G401 (cell line): ENCODE measurements around the gene S100A16. TPM values are rescaled to one million over a fixed set of nuclear protein-coding genes. Genes with fewer than 3 reads are reported as not detected.

Experiments
- DNase-seq: peaks from one replicate; pipeline ENCODE4 v3.0.0-alpha.2; 2015; ENCODE audit warnings: low spot score
- in situ Hi-C: cut with HindIII; loops from 2 replicates; pipeline ENCODE4 v1.10.0; 2016; ENCODE audit warnings: low sequenced_read_pairs, mixed read lengths
- total RNA-seq: library from RNA; depleted of rRNA; stranded (reverse); fragments of >200 nt; shearing (Covaris generic); gene quantifications from 2 replicates; pipeline ENCODE4 v1.2.3, GENCODE V29; 2014

S100A16 gene
- total RNA-seq, 1 experiment from 2014 or later = 81.9 TPM

- in situ Hi-C loops = no loop called here
- DNase-seq = no peak
These were observed 10.2 kb upstream of the S100A16 start for GRCh38 chr1:153623101-153623500.

DNA sequence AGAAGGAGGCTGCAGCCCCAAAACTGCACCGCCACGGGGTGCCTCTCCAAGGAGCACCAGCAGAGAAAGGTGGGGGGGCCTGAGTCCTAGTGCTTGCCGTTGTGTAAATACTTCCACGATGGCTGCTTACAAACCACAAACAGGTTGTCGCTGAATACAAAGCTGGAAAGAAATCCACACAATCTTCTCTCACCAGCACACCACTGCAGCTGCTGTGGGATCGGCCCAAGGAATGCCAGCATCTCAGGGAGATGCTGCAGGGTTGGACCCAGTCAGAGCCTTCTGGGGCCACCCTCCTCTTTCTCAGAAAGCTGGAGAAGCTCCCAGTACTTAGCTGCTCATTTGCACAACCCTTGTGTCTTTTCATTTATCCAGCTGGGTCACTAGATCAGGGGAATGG, 6.2 kb upstream of the S100A16 start:
- in situ Hi-C loops = no loop called here
- DNase-seq = no peak

- in situ Hi-C loops = no loop called here
- DNase-seq = no peak
These were observed 4.7 kb upstream of the S100A16 start for GRCh38 chr1:153617663-153618062.

GRCh38 chr1:153616917-153617311, 4.0 kb upstream of the S100A16 start:
- no peak for DNase-seq
- in situ Hi-C loops = no loop called here

DNA sequence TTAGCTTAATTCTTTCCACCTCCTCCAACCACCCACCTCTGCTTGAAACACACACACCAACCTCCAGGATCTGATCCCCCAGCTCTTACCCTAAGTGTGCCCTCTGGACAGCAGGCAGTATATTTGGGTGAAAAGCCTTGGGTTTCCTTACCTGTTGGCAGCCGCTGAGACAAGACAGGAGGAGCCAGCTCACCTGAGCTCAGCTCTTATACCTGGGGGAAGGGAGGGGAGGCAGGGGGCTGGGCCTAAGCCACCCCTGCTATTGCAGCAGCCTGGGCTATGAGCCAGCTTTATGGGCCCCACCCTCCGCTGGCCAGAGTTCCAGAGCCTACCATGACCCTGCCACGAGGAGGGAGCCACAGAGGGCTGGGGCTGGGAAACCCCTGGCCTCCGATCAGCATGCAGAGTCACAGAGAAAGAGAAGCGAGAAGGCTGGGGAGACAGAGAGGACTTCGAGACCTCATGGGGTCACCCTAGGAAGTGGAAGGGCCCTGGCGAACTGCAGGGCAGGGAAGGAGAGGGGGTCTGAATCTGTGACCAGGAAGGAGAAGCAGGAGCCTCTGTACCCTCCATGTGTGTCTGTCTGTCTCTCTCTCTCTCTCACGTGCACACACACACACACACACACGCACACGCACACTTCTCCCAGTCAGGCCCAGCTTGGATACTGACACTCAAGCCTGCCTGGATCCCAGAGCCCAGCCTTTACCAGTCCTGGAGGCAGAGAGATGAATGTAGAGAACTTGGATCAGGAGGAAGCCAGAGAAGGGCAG, 3.4 kb upstream of the S100A16 start, which contains the start of gene S100A14:
Gene S100A14, minus strand, starts transcription at position 182 of the 773 bp plus-strand sequence. CDS start 467 bp downstream, outside the sequence.
- DNase-seq = no peak
- in situ Hi-C loops = no loop called here

GRCh38 chr1:153615406-153615805, 2.5 kb upstream of the S100A16 start:
- no peak for DNase-seq
- in situ Hi-C loops = no loop called here

DNA sequence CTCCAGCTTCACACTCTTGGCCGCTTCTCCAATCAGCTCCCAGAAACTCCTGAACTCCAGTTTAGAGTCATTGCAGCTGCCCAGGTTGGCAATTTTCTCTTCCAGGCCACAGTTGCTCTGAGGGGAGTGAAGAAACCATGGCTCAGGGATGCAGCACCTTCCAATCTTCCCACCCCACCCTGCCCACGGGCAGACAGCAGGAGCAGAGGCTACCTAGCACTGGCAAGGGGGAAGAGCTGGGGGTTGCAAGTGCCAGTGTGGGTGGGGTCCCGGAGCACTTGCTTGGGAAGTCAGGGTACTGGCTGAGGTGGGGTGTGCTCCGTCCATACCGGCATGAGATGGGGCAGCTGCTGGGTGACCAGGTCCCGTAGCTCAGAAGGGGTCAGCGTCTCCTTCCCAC, 2.0 kb upstream of the S100A16 start:
- in situ Hi-C loops = no loop called here
- DNase-seq = no peak

- in situ Hi-C loops = no loop called here
- DNase-seq = no peak
These were observed 1.4 kb upstream of the S100A16 start for GRCh38 chr1:153614189-153614900.

GRCh38 chr1:153613406-153613805, 469 bp upstream of the S100A16 start:
- in situ Hi-C loops = no loop called here
- DNase-seq = no peak

GRCh38 chr1:153612111-153612754, 704 bp downstream of the S100A16 start:
- in situ Hi-C loops = no loop called here
- no peak for DNase-seq

- in situ Hi-C loops = no loop called here
- DNase-seq = no peak
These were observed 1.6 kb downstream of the S100A16 start for GRCh38 chr1:153611356-153611755.

- in situ Hi-C loops = no loop called here
These were observed 2.1 kb downstream of the S100A16 start for GRCh38 chr1:153610811-153611301.

GRCh38 chr1:153610334-153610733, 2.6 kb downstream of the S100A16 start:
- no peak for DNase-seq
- in situ Hi-C loops = no loop called here

More at GRCh38 chr1:153610811-153611301, 2.1 kb downstream of the S100A16 start:
- no peak for DNase-seq

- DNase-seq = no peak
- in situ Hi-C loops = no loop called here
These were observed 3.4 kb downstream of the S100A16 start for GRCh38 chr1:153609585-153609907.

- in situ Hi-C loops = no loop called here
- no peak for DNase-seq
These were observed 4.0 kb downstream of the S100A16 start for GRCh38 chr1:153608742-153609584.

DNA sequence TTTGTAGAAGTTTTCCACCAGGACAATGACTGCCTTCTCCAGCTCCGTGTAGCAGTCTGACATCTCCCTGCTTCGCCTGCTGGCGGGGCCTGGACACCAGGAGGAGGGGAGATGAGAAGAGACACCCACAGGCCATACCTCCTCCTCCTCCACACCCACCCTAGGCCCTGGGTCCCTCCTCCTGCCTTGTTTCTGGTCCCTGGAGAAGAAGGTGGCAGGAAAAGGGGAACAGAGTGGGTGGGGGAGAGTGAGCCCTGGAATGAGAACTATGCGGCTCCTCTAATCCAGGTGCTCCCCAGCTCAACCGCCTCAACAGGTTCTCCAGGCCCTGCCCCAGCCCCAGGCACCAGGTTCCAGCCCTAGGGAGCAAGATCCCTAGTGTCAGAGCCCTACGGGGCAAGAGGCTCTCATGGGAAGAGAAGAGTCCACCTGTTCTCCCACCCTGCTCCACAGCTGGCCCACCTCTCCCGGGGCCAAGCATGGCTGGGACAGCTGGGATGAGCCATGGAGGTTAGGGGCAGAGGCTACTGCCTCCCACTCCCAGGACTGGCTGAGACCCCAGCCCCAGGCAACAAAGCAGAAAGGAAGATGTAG, 4.8 kb downstream of the S100A16 start:
- in situ Hi-C loops = no loop called here
- DNase-seq = no peak

- no peak for DNase-seq
- in situ Hi-C loops = no loop called here
These were observed 5.6 kb downstream of the S100A16 start for GRCh38 chr1:153607381-153607780.

DNA sequence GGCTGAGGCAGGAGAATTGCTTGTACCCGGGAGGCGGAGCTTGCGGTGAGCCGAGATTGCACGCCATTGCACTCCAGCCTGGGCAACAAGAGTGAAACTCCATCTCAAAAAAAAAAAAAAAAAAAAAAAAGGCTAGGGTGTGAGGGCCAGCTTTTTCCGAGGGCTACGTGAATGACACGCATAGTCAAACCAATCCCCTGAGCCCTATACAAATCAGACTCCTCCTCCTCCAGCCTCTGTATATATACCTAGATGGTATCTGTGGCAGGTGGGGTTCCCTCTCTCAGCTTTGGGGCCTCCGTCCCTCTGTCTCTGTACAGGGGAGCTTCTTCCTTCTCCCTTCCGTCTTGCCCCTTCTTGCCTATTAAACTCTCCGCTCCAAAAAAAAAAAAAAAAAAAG, 6.7 kb downstream of the S100A16 start:
- in situ Hi-C loops = no loop called here
- DNase-seq = no peak

DNA sequence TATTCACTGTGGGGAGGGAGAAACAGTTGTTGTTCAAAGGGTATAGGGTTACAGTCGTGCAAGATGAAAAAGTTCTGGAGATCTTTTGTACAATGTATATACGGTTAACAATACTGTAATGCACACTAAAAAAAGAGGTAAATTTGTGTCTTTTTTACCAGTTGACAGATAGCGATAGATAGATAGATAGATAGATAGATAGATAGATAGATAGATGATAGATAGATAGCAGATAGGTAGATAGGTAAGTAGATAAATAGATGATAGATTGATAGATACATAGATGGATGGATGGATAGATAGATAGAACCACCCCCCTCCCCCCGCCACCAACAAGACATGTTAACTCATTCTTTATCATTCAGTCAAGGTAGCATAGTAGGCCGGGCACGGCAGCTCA, 10.2 kb downstream of the S100A16 start:
- no peak for DNase-seq
- in situ Hi-C loops = no loop called here
